NOMO-1 (cell line): ENCODE results near the gene ITGAL.

ENCODE experiments used
- DNase-seq, 2 experiments: peaks; one replicate each; lab custom pipeline; 2025; ENCODE audit not compliant: unreplicated experiment in 2 of 2; lab: John Stamatoyannopoulos, UW

The ITGAL gene

DNA sequence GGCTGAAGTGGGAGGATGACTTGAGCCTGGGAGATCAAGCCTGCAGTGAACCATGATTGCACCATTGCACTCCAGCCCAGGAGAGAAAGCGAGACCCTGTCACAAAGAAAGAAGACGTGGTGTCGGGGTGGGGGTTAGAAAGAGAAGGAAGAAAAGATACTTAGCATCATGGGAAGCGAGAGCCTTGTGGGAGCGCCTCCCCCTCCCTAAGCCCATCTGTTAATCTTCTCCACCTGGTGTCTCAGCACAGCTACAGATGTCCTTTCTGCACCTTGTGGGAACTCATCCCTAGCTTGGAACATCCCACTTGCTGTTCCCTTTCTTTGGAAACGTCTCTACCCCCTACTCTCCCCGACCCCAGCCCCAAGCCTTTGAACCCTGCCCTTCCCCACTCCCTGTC is 93.0 kb downstream of the ITGAL start:
- no peak for DNase-seq

DNA sequence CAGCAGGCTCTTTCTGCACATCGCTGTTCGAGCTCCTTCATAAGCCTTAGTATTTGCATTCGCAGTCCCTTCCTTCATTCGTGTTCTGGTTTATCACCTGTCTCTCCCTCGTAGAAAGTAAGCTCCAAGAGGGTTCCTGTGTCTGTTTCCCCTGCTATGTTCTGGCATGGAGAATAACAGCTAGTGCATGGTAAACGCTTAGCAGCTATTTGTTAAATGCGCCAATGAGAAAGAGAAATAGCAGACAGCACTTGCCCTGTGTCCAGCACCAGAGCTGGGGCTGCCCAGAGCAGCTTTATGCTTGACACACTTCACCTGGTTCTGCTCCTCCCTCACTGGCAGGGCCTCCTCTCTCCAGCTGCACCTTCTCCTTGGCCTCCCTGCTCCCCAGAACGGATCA is 93.4 kb downstream of the ITGAL start:
- no peak for DNase-seq

DNA sequence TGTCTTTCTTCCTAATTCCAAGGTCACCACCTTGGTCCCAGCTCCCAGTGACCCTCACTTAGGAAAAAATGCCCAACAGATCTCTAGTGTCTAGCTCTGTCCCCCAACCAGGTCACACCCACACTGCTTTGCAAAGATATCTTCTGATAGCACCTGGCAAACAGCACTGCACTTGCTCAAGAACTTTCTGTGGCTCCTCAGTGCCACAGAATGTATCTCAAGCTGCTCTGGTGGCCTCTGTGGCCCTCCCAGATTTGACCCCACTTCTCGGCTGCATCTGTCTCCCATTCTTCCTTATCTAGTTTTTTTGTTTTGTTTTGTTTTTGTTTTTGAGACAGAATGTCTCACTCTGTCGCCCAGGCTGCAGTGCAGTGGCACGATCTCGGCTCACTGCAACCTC is 94.0 kb downstream of the ITGAL start:
- DNase-seq = no peak

DNA sequence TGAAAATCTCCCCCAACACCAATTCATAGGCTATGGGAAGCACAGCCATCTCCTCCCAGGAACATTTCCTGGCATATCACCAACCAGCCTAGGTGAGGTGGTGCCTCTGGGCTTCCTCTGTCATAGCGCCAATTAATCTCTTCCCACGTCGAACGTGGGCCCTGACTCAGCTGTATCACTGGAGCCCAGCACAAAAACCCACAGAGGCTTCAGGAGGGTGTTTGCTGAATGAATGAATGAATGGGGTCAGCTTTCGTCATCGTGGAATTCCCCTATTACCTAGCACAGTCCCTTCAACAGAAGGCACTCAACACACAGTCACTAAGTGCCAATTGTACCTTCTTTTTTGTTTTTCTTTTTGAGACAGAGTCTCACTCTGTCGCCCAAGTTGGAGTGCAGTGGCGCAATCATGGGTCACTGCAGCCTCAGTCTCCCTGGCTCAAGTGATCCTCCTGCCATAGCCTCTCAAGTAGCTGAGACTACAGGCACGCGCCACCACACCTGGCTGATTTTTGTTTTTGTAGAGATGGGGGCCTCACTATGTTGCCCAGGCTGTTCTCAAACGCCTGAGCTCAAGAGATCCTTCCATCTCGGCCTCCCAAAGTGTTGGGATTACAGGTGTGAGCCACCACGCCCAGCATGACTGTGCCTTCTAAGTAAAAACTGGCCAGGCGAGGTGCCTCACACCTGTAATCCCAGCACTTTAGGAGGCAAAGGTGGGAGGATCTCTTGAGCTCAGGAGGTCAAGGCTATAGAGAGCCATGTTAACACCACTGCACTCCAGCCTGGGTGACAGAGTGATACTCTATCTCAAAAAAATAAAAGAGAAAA is 94.8 kb downstream of the ITGAL start:
- DNase-seq = no peak

DNA sequence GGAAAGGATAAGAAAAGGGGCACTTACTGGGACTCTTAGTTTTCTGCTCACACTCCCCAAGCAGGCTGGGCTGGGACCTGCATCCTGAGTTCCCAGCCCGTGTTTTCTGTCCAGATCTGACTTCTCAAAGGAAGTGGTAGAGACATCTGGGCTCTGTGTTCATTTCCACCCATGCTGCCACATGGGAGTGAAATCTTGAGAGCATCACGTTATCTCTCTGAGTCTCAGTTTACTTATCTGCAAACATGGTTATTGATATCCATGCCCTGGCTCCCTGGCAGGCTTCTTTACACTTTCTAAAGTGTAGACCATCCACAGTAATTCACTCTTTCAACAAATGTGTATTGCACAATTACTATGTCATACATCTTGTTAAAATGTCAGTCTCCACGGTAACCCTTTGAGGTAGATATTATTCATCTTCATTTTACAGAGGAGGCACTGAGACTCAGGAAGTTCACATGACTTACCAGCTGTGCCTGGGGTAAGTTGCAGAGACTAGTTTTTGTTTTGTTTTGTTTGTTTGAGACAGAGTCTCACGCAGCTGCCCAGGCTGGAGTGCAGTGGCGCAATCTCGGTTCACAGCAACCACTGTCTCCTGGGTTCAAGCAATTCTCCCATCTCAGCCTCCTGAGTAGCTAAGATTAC is 95.6 kb downstream of the ITGAL start:
- peak; percentile 65 to 96 for DNase-seq

DNA sequence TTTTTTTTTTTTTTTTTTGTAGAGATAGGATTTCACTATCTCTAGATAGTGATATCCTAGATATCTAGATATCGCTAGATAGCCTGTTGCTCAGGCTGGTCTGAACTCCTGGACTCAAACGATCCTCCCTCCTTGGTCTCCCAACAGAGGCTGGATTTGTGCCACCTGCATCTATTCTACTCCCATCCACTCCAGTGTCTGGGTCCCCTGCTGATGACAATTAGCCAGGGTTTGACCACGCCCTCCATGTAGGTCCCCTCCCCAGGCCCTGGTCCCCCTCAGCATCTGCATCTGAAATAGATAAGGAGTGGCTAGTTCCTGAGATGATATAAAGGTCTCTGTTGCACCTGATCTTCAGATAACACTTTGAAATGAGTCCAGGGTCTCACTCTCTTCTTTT is 96.7 kb downstream of the ITGAL start:
- no peak for DNase-seq

- no peak for DNase-seq
These were observed 97.4 kb downstream of the ITGAL start for GRCh38 chr16:30569746-30570635.

- no peak for DNase-seq
These were observed 98.3 kb downstream of the ITGAL start for GRCh38 chr16:30570636-30571444.

- peak; percentile 97 to 99 for DNase-seq
These were observed 99.1 kb downstream of the ITGAL start, which contains the start of gene ZNF688 for GRCh38 chr16:30571445-30572322. Gene ZNF688 (minus strand): TSS chr16:30571714. CDS start chr16:30571629, 85 bp downstream.
